ENCODE results near the gene FHIT.

The FHIT gene

DNA sequence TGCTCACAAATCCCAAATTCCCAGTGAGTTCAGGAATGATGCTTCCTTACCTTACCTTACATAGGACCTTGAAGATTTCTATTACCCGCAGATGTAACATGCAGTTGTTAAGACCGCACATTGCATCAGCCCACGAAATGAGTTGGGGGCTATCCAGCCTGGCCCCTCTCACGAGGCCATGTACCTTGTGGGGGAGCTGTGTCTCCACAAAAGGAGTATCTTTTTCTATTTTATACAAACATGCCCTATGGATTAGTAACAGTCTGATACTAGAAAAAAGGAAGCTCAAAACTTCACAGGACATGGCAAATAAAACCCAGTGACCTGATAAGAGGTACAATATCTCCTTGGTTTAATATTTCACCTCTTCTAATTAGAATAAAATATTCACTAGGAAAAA is 1114.7 kb downstream of the FHIT start:
- DNase-seq: no peak

DNA sequence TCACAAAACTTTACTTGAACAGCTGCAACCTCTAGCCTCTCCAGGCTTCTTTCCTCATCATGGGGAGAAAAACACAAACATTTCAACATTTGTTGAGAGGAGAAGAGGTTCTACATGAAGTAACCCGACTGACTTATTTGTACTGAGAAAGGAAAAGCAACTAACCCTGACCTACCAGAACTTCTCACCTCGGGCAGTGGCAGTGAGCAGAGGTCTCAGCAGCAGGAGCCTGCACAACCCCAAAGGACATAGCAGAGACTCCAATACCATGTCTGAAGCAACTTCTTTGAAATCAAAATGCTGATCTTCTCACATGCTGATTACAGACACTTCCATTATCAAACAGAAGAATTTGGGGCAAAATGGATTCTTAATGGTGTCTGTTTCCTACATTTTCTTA is 1115.8 kb downstream of the FHIT start:
- DNase-seq: no peak

DNA sequence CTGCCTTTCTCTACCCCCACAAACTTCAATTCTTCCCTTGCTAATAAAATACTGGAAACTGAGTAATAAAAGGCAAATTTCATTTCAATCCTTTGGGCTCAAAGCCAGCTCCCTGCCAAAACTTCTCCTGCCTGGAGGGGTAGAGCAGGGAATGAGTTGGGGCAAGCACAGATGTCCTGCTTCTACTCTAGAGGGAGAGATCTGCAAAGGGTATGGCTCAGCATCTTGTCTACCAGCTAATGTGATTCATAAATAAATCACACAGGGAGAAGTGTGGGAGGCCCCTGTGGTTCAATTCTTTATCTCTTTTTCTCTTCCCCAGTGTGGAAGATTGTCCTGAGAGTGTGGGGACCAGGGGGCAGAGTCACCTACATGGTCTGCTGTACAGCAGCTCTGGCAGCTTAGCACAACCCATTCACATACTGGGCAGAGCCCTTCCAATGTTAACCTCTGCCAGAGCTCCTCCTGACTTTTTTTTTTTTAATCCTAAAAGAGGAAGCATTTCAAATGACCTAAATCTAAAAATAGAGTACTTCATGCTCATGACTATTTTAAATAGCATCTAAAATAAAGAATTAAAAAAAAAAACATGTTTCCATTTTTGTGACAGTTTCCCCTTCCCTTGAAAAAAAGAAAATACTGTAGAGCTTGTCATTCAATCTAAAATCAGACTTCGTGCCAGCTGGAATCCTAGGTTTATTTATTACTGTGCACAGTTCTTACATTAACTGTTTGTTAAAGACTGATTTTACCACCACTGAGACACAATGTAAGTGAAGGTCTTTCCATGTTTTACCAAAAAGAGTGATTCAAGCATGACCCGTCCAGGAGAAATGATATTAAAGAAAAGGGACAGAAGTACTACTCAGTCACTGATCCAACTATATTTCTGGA is 1117.7 kb downstream of the FHIT start:
- DNase-seq: no peak

DNA sequence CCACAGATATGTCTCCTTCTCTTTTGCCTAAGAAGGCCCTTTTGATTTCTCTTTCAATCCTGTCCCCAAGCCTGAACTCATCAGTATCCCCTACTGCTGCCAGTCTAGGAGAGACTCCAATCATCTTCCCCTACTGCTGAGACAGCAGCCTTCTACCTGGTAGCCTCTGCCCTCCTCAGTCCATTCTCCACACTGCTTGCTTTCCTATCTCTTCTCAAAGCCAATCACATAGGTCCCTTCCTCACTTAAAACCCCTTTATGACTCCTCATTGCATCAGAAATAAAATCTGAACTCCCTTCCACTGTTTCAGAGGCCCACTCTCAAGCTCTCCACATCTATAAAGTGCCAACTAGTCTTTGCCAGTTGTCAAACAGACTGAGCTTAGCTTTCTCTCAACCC is 1119.6 kb downstream of the FHIT start:
- DNase-seq: no peak

DNA sequence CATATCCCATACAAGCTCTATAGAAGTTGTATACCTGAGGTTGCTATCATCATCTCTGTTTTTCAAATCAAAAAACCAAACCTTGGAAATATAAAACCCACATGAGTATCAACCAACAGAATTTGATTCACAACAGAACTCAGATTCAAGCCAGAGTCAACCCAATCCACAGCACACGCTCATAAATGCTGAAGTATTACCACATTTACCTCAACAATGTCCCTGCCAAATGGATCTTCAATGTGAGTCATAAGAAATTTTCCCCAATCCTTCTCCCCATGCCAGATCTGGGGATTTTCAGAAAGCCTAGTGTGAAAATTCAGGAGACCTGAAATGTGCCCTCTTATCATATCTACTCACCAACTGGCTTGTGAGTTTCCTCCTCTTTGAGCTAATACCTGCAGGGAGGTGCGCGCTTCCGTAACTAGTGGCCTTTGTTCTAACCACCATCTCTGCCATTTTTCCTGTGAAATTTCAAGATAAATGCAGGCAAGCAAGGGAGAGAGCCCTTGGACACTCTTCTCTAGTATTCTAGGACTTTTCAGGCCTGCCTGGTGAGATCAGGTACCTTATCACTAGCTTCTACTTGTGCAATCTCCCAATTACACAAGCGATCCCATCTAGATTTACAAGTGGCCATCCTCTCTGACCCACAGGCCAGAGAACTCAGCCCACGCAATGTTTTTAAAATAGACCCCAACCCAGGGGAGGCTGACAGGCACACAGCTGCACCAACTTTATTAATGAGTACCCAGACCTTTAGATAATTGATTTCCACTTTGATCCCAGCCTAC is 1124.5 kb downstream of the FHIT start:
- no peak for DNase-seq

GRCh38 chr3:60125686-60126085 is 1125.6 kb downstream of the FHIT start:
- DNase-seq: peak; percentile 3

DNA sequence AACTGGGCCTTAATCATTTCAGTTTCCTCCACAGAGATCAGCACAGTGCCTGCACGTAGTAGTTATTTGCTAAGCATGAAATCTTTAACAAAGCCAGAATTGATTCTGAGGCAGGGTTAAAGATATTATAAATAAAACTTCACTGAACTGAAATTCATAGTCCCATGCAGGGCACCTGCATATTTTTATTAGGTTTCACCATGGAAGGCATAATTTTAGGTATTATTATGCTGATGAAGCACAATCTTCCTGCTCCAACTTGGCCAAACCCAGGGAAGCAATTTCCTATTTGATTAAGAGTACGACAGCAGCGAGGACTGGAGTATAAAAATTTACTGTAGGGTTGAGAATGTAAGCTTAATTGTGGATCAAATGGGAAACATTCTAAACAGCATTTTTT is 1131.0 kb downstream of the FHIT start:
- DNase-seq: no peak

GRCh38 chr3:60114191-60114590 is 1137.1 kb downstream of the FHIT start:
- DNase-seq: no peak

- DNase-seq: no peak
Observed at GRCh38 chr3:60107275-60107674, 1144.0 kb downstream of the FHIT start.

DNA sequence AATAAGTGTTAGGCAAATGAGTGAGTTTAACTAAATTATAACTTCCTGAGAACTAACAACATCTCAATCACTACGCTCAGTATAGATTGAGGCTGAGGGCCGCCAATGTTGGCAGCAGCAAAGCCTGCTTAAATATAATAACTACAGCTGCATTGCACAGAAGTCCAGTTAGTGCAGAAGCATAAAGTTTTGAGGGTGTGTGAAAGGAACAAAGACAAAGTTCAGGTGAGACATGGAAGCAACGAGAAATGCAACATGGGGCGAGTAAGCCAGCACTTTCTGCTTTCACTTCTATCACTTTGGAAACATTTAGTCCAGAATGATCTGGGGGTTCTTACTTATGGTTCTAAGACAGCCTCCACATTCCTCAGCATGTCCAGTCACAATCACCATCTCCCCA is 1149.1 kb downstream of the FHIT start:
- no peak for DNase-seq

- DNase-seq: no peak
Observed at GRCh38 chr3:60101621-60102020, 1149.6 kb downstream of the FHIT start.

DNA sequence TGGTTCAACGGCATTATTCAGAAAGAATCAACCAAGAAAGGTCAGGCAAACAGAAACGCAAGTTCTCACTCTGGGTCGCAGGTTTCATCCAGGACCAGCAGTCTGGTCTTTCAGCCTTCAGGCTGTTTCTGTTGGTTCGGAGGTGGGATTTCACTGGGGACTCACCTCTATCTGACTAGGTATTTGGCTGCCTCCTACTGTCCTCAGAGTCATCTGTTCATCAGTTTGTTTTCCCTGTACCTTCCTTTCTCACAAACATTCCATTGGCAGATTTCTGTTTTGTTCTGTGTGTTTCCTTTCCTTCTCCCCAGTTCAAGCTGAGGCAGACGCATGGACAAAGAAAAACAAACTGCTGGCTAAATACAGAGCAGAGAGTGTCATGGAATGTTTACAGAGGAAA is 1154.8 kb downstream of the FHIT start:
- no peak for DNase-seq

DNA sequence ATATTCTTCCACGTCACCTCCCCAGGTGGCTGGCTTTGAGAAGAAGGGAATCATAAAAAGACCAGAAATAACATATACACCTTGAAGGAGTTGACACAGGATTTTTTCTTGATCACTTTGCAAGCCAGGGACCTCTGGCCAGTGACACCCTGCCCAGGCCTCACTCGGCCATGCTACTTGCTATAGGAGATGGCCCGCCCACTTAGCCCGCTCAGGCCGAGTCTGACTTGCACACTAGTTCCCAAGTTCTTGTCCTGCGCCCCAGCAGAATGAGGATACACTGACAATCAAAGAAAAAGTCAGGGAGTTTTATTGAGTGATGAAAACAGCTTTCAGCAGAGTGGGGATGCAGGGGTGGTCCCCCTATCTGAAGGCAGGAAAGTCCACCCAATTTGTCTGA is 1155.3 kb downstream of the FHIT start:
- no peak for DNase-seq

DNA sequence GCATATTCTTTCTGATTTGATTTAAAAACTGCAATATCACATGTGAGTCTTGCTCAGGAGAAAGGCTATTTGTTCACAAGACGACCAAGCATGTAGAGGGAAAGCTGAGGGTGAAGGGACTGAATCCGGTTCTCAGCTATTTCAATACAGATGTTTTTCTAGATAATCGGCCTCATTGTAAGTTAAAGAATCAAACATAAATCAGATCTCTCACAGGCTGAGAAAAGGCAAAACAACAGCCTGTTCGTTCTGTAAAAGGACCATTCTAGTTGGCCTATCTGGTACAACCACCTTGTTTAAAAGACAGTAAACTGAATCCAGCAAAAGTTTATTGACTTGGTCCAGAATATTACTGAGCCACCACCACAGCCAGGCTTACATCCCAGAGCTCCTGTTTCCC is 1155.7 kb downstream of the FHIT start:
- DNase-seq: no peak

DNA sequence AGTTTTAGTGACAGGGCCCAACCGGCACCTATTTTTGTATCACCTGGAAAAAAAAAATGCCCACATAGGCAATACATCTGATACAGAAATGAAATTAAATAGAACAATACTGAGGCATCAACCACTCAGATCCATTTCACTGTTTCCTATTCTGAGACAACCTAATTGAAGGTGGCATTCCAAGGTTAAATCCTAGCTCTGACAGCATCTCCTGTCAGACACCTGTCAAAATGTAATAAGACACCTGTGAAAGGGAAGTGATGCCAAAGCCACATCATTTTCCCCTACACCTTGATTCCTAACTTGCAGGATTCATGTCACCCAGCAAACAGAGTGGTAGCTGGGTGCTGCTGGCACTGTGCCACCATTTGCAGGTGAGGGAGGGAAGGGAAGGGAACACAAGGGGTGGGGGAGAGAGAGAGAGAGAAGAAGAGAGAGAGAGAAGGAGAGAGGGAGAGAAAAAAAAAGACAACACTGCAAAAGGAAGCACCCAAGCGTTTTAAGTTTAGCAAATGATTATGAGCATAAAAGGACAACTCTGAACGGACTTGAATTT is 1156.8 kb downstream of the FHIT start:
- DNase-seq: peak; percentile 69

GRCh38 chr3:60090548-60090947 is 1160.7 kb downstream of the FHIT start:
- no peak for DNase-seq

DNA sequence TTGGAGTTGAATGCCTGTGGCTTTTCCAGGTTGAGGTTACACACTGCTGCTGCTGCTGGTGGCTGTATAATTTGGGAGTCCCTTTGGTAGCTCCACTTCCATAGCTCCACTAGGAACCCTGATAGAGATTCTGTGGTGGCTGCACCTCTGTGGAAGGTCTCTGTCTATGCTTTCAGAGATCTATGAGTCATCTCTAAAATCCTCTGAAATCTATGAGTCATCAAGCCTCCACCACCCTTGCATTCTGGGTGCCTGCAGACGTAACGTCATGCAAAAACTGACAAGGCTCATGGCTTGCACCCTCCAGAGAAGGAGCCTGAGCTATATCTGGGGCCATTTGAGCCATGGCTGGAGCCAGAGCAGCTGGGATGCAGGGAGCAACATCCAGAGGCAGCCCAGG is 1164.4 kb downstream of the FHIT start:
- no peak for DNase-seq

- no peak for DNase-seq
Observed at GRCh38 chr3:60085649-60086048, 1165.6 kb downstream of the FHIT start.

GRCh38 chr3:60081381-60082095 is 1169.7 kb downstream of the FHIT start:
- no peak for DNase-seq

GRCh38 chr3:60080648-60081047 is 1170.6 kb downstream of the FHIT start:
- DNase-seq: no peak

- DNase-seq: no peak
Observed at GRCh38 chr3:60079076-60079475, 1172.2 kb downstream of the FHIT start.

DNA sequence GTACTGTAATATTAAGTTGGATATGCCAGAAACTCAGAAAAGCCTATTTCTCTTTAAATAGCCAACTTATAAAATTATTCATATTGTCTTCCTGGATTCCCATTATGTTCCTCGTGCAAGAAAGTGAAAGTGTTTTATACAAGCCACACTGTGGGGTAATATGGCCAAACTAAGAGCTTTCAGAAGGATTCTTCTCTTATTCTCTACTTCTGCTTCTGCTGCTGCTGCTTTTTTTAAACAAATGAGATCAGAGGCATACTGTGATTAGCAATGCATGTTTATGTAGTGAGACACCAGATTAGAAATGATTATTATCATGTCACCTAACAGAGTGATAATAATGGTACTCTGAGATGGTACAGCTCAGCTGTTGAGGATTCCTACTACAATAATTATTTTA is 1174.9 kb downstream of the FHIT start:
- no peak for DNase-seq

- DNase-seq: no peak
Observed at GRCh38 chr3:60073942-60074341, 1177.3 kb downstream of the FHIT start.

Measured in NCI-H345 (cell line).